Measurements from ENCODE around the gene MBD3L2.
A peak's percentile ranks its signal among the peaks of the same experiment; 100 is the strongest.
"Not testable (repeated sequence)": the region's sequence is repeated elsewhere in the genome, so short reads cannot be mapped to it uniquely, and the experiment has no call there.

The MBD3L2 gene

GRCh38 chr19:7049021-7049420, at the start of gene MBD3L2:
TSS of gene MBD3L2 (plus strand) at chr19:7049321. CDS start at chr19:7049374, 53 bp downstream.
- DNase-seq; intact Hi-C loops (cut with DNase I): not testable (repeated sequence)

- DNase-seq: no peak
- intact Hi-C loops (cut with DNase I): no loop called here
Observed at GRCh38 chr19:6999933-7000332, 49.2 kb upstream of the MBD3L2 start.

- peak in 3 of 42 donors; percentile 3 to 14 (median 4) for DNase-seq
Observed at GRCh38 chr19:7000333-7000732, 48.8 kb upstream of the MBD3L2 start.

DNA sequence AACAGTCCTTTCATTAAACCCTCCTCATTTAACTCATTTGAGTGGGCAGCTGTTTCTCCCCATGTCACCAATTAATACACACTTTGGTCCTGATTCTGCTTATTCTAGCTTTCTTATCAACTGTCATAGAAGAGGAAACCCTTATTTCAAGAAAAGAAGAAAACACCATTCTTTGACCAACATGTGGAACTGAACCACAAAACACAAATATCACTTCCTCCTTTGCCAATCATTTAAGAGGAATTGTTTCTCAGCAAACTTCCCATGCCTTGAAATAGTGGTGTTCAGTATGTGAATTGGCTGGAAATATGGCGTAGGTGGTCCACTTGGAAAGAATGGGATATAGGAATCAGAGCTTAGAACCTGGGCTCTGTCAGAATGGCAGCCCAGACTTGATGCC, 48.3 kb upstream of the MBD3L2 start:
- intact Hi-C loops (cut with DNase I): no loop called here
- no peak for DNase-seq

More at GRCh38 chr19:7000333-7000732, 48.8 kb upstream of the MBD3L2 start:
- intact Hi-C loops (cut with DNase I): no loop called here

DNA sequence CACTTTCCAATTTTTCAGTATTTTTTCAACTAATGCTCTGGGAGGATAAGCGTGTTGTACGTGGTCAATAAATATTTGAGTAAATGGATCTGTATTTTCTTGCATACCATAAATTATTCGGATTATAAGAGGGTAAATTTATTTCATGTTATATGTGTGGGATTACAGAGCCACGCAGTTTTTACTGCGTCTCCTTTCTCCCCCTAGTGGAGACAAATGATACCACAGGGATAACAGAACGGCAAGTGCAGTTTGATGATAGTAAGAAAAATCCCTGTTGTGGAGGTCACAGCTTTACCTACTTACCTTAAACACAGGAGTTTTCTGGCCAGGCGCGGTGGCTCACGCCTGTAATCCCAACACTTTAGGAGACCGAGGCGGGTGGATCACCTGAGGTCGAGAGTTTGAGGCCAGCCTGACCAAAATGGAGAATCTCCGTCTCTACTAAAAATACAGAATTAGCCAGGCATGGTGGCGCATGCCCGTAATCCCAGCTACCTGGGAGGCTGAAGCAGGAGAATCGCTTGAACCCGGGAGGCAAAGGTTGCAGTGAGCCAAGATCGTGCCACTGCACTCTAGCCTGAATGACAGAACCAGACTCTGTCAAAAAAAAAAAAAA, 44.7 kb upstream of the MBD3L2 start:
- peak in 7 of 42 donors; percentile 9 to 63 (median 17) for DNase-seq
- intact Hi-C loops (cut with DNase I): no loop called here

GRCh38 chr19:7006135-7006704, 42.9 kb upstream of the MBD3L2 start:
- intact Hi-C loops (cut with DNase I): no loop called here
- DNase-seq: no peak

GRCh38 chr19:7007859-7008258, 41.3 kb upstream of the MBD3L2 start:
- DNase-seq: no peak
- intact Hi-C loops (cut with DNase I): no loop called here

- intact Hi-C loops (cut with DNase I): no loop called here
- DNase-seq: no peak
Observed at GRCh38 chr19:7010722-7011593, 38.2 kb upstream of the MBD3L2 start.

GRCh38 chr19:7013678-7014077, 35.4 kb upstream of the MBD3L2 start:
- DNase-seq: peak in 2 of 42 donors; percentile 6 to 34
- intact Hi-C loops (cut with DNase I): no loop called here

GRCh38 chr19:7018828-7019227, 30.3 kb upstream of the MBD3L2 start:
- intact Hi-C loops (cut with DNase I): no loop called here
- DNase-seq: peak in 1 of 42 donors; percentile 14

DNA sequence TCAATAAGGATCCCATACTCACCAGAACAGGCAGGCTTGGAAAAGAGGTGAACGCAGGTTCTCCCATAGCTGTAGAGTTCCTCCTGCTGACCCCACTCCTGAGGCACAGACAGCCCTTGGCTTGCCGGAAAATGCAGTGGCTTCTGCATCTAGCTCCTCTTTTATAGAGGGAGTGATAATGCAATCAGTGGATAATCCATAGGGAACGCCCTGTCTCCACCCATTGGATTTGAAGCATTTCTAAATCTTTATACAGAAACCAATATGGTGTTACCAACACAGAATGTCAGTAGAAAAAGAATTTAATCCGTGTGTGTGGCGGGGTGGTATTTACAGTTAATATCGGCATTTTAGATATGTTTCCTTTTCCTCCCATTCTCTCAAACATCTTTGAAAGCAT, 27.8 kb upstream of the MBD3L2 start, which contains the start of gene MBD3L2B:
TSS of gene MBD3L2B (minus strand) at position 101 of the 400 bp plus-strand sequence. CDS start at position 67, 34 bp downstream.
- DNase-seq; intact Hi-C loops (cut with DNase I): not testable (repeated sequence)

DNA sequence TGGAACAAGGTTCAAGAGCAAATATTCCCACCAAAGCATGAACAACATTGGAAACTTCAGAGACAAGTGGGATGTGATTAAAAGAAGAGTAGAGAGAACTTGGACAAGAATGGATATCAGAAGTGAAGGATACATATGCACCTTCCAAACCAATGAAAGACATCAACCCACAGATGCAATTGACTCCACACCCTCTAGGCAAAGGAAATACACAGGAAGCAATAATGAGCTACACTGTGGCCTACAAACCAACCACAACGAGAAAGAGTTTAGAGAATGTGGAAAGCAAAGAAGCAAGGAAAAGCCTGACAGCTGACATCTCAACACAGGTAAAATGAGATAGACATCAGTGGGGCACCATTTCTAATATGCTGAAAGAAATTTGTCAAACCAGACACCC, 20.3 kb upstream of the MBD3L2 start:
- intact Hi-C loops (cut with DNase I); DNase-seq: not testable (repeated sequence)

- intact Hi-C loops (cut with DNase I); DNase-seq: not testable (repeated sequence)
Observed at GRCh38 chr19:7030278-7030677, 18.8 kb upstream of the MBD3L2 start, which contains the start of gene MBD3L5. TSS of gene MBD3L5 (plus strand) at chr19:7030578. CDS start at chr19:7030612, 34 bp downstream.

GRCh38 chr19:7040079-7040478, 9.0 kb upstream of the MBD3L2 start, which contains the start of gene MBD3L4:
TSS of gene MBD3L4 (minus strand) at chr19:7040179. CDS start at chr19:7040144, 35 bp downstream.
- DNase-seq; intact Hi-C loops (cut with DNase I): not testable (repeated sequence)

GRCh38 chr19:7041563-7041962, 7.6 kb upstream of the MBD3L2 start:
- intact Hi-C loops (cut with DNase I); DNase-seq: not testable (repeated sequence)

DNA sequence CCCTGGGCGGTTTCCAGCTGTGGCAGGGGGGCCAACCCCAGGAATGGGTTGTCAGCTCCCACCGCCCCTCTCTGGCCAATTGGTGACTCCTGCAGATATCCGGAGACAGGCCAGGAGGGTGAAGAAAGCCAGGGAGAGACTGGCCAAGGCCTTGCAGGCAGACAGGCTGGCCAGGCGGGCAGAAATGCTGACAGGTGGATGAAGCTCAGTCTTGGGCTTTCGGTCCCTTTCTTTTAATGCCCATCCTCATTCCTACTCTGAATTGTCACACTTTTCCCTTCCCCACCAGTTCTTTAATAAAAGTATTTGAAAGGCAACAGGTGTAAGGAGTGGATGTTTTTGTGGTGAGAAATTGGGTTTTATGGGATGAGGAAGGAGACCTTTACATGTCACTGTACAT, 2.3 kb downstream of the MBD3L2 start:
- intact Hi-C loops (cut with DNase I): not testable (repeated sequence)
- DNase-seq: peak in 1 of 42 donors; percentile 12

GRCh38 chr19:7052896-7053295, 3.8 kb downstream of the MBD3L2 start:
- peak in 1 of 42 donors; percentile 0 for DNase-seq
- intact Hi-C loops (cut with DNase I): not testable (repeated sequence)

DNA sequence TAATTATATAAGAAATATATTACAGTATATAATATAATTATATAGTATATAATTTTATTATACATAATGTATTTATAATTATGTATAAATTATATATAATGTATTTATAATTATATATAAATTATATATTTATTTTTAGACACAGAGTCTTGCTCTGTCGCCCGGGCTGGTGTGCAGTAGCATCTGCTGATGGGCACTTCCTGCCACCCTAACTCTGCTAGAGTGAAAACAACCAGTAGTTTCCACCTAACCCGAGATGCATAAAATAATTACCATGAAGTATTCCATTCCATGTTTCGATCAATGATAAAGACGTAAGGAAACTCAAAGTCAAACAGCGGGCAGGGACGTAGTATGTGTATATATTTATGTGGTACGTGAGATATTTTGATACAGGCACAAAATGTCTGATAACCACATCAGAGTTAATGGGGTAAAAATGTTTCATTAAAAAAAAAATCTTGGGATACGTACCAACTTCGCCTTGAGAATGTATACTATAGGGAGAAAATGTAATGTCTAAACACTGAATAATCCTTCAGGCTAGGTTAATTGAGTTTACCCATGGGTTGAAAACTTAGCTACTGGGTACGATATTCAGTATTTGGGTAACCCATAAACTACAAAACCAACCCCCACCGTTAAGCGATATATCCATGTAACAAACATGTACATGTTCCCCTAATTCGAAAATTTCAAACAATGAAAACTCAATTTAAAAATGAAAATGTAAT, 5.7 kb downstream of the MBD3L2 start:
- DNase-seq; intact Hi-C loops (cut with DNase I): not testable (repeated sequence)

GRCh38 chr19:7055679-7056078, 6.6 kb downstream of the MBD3L2 start:
- intact Hi-C loops (cut with DNase I): not testable (repeated sequence)
- DNase-seq: peak in 1 of 42 donors; percentile 7

All from head of caudate nucleus (tissue), 42 donors.